ENCODE data around the gene EGR2. TPM values are rescaled to one million over a fixed set of nuclear protein-coding genes. Genes with fewer than 3 reads are reported as not detected.

The EGR2 gene
- total RNA-seq, 1 experiment from 2014 or later = 2.6 TPM

DNA sequence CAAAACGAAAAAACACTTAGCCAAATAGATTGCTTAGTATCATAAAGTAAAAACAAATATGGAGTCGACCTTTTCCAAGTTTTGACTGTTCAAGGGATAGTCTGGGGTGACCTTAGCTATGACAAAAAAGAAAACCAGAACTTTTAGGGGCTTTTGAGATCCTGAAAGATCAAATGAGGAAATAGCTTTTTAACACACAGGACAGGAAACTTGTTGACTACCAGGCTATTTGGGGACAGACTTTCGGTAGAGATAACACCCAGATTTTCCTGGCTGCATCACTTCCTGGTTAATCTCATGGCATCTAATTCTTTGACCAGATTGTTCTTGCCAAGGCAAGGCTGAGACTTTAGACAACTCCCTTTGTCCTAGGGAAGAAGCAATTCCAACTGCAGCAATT, 34.5 kb upstream of the EGR2 start:
- no peak overlapping the region for H4K8ac ChIP-seq (replicated peaks; ENCODE audit: insufficient read length, low read depth, low read length)
- H3K18ac ChIP-seq (ENCODE audit: insufficient read length, low read depth, low read length) = no peak overlapping the region
- H2BK15ac ChIP-seq (ENCODE audit: low read depth, low read length) = no peak overlapping the region
- no peaks in the 10 kb centered on the region for H3K23me2 ChIP-seq (ENCODE audit: insufficient read length, low read depth, low read length, poor library complexity, severe bottlenecking)
- DNase-seq = no peak
- no peaks in the 10 kb centered on the region for H3K4me1 ChIP-seq (ENCODE audit: insufficient read depth, low read length)
- no peaks in the 10 kb centered on the region for H3K4me1 Mint-ChIP-seq
- no peak overlapping the region for H3K4ac ChIP-seq (ENCODE audit: low read depth, low read length)
- TF ChIP-seq CTCF (conservative IDR thresholded peaks at IDR 0.05) = no peak
- no peak overlapping the region for H3K27ac Mint-ChIP-seq
- no peaks in the 10 kb centered on the region for H3K9me3 ChIP-seq (ENCODE audit: control insufficient read depth, low read depth, low read length)
- H2AFZ ChIP-seq (ENCODE audit: low read length) = no peak overlapping the region
- H3K27ac ChIP-seq (ENCODE audit: insufficient read length, low read depth, low read length) = no peak overlapping the region
- peaks cover 0 to 2% of the 10 kb centered on the region in 2 experiments; a peak in 2 of 5 replicates for H3K9me3 Mint-ChIP-seq
- H3K27me3 ChIP-seq (ENCODE audit: insufficient read depth, low read length) = no peaks in the 10 kb centered on the region
- no peaks in the 10 kb centered on the region for H4K20me1 ChIP-seq (ENCODE audit: control insufficient read depth, insufficient read depth, insufficient read length)
- no peaks in the 10 kb centered on the region for H3K79me1 ChIP-seq (ENCODE audit: insufficient read depth, low read depth, low read length, poor library complexity, severe bottlenecking)
- no peak overlapping the region for H3T11ph ChIP-seq (ENCODE audit: low read length)
- WGBS (ENCODE audit: extremely low coverage, insufficient read length, low lambda C conversion rate) = no CpG with 5 or more reads among the region's 3 CpGs
- no peak overlapping the region for H3K14ac ChIP-seq (ENCODE audit: insufficient read depth, low read length)
- no peak overlapping the region for H3K4me2 ChIP-seq (ENCODE audit: insufficient read depth, insufficient read length, low read length)
- no peak overlapping the region for H3K4me3 Mint-ChIP-seq
- H2BK5ac ChIP-seq (ENCODE audit: insufficient read length, low read length) = no peak overlapping the region
- H3K36me3 Mint-ChIP-seq (ENCODE audit: insufficient read depth in 1 of 3, low read depth in 3 of 3) = no peaks in the 10 kb centered on the region
- H4K91ac ChIP-seq (ENCODE audit: insufficient read length, low read depth, low read length) = no peak overlapping the region
- H2BK120ac ChIP-seq (ENCODE audit: low read depth, low read length, poor library complexity, severe bottlenecking) = no peak overlapping the region
- H2BK20ac ChIP-seq (ENCODE audit: low read depth, low read length, poor library complexity, severe bottlenecking) = no peak overlapping the region
- H2BK12ac ChIP-seq (ENCODE audit: insufficient read length, low read depth, low read length) = no peak overlapping the region
- H2AK5ac ChIP-seq (ENCODE audit: insufficient read length, low read length) = no peak overlapping the region
- H3K56ac ChIP-seq (ENCODE audit: insufficient read length, low read depth, low read length) = no peak overlapping the region
- no peak overlapping the region for H3K9ac ChIP-seq (ENCODE audit: extremely low read depth, insufficient read length, low read length)
- no peaks in the 10 kb centered on the region for H3K79me2 ChIP-seq (ENCODE audit: insufficient read depth, low read length)
- no peak overlapping the region for H3K23ac ChIP-seq (ENCODE audit: insufficient read length, low read depth, low read length)
- H4K5ac ChIP-seq (ENCODE audit: insufficient read length, low read depth, low read length) = no peak overlapping the region
- H3K27me3 Mint-ChIP-seq (ENCODE audit: low read depth) = no peaks in the 10 kb centered on the region

All from H9 (cell line).